Neural progenitor cell (in vitro differentiated cells): ENCODE data around the gene ACKR4. TPM values are rescaled to one million over a fixed set of nuclear protein-coding genes. Genes with fewer than 3 reads are reported as not detected.

Experiments used
- DNase-seq: peaks from one replicate; pipeline ENCODE4 v3.0.0-alpha.2; 2016; ENCODE audit warnings: low spot score
- H2AFZ ChIP-seq: fragments of 200-600 bp; sonication (generic); replicated peaks from 2 replicates; pipeline ENCODE4 v1.6.1; 2016; ENCODE audit warnings: antibody characterized with exemption
- H3F3A ChIP-seq: fragments of 200-600 bp; sonication (generic); 2 replicates; pipeline ENCODE4 v1.6.1; 2016; ENCODE audit warnings: antibody characterized with exemption, low read depth
- H3K27ac ChIP-seq: fragments of 200-600 bp; sonication (generic); 2 replicates; pipeline ENCODE4 v1.5.1; 2016; ENCODE audit warnings: mild to moderate bottlenecking
- H3K27me3 ChIP-seq: fragments of 200-600 bp; sonication (generic); 2 replicates; pipeline ENCODE4 v1.6.1; 2016; ENCODE audit warnings: mild to moderate bottlenecking, moderate library complexity
- H3K36me3 ChIP-seq: fragments of 200-600 bp; sonication (generic); 2 replicates; pipeline ENCODE4 v1.5.1; 2016
- H3K4me1 ChIP-seq: fragments of 200-600 bp; sonication (generic); 2 replicates; pipeline ENCODE4 v1.6.1; 2016; ENCODE audit warnings: mixed run types
- H3K4me2 ChIP-seq: fragments of 200-600 bp; sonication (generic); 2 replicates; pipeline ENCODE4 v1.6.1; 2016
- H3K4me3 ChIP-seq: fragments of 200-600 bp; sonication (generic); 2 replicates; pipeline ENCODE4 v1.5.1; 2016
- H3K79me2 ChIP-seq: fragments of 200-600 bp; sonication (generic); 2 replicates; pipeline ENCODE4 v1.6.1; 2016; ENCODE audit warnings: low read depth
- H3K9ac ChIP-seq: fragments of 200-600 bp; sonication (generic); 2 replicates; pipeline ENCODE4 v1.6.1; 2016
- H3K9me3 ChIP-seq: fragments of 200-600 bp; sonication (generic); 2 replicates; pipeline ENCODE4 v1.5.1; 2016; ENCODE audit warnings: low read depth
- H4K20me1 ChIP-seq: fragments of 200-600 bp; sonication (generic); 2 replicates; pipeline ENCODE4 v1.6.1; 2016; ENCODE audit warnings: low read depth
- H3K27ac Mint-ChIP-seq: 3 replicates; pipeline ENCODE4 v1.8.0; 2021; ENCODE audit warnings: mixed read lengths
- H3K27me3 Mint-ChIP-seq: 2 replicates; pipeline ENCODE4 v1.8.0; 2022; ENCODE audit warnings: low read depth, mild to moderate bottlenecking, inconsistent platforms, moderate library complexity, mixed read lengths; ENCODE audit not compliant: insufficient read depth
- H3K36me3 Mint-ChIP-seq: 3 replicates; pipeline ENCODE4 v1.8.0; 2021; ENCODE audit warnings: mixed read lengths
- H3K4me1 Mint-ChIP-seq: 3 replicates; pipeline ENCODE4 v1.8.0; 2021; ENCODE audit warnings: mixed read lengths
- H3K4me3 Mint-ChIP-seq: 3 replicates; pipeline ENCODE4 v1.8.0; 2021; ENCODE audit warnings: mild to moderate bottlenecking, moderate library complexity, mixed read lengths
- H3K9me3 Mint-ChIP-seq: 3 replicates; pipeline ENCODE4 v1.8.0; 2020; ENCODE audit warnings: mixed read lengths
- CTCF ChIP-seq: fragments of 200-600 bp; sonication (generic); IDR thresholded peaks from 2 replicates; pipeline ENCODE4 v1.5.1; 2017; ENCODE audit warnings: antibody characterized with exemption, mild to moderate bottlenecking
- EZH2 ChIP-seq: fragments of 200-600 bp; sonication (generic); IDR thresholded peaks from 2 replicates; pipeline ENCODE4 v1.6.1; 2017; ENCODE audit warnings: antibody characterized with exemption, mild to moderate bottlenecking, moderate library complexity
- EZH2phosphoT487 ChIP-seq: fragments of 200-600 bp; sonication (generic); IDR thresholded peaks from 2 replicates; pipeline ENCODE4 v1.6.1; 2017; ENCODE audit warnings: antibody characterized with exemption
- total RNA-seq: library from RNA; depleted of rRNA; stranded (reverse); fragments of >200 nt; gene quantifications from 2 replicates; pipeline ENCODE4 v1.2.3, GENCODE V29; 2015; ENCODE audit warnings: low replicate concordance

ACKR4 gene
- total RNA-seq = not detected in 2 replicates

- Histone ChIP-seq H3K9ac (no peak within 1 kb of the TSS), H2AFZ (no peak within 1 kb of the TSS), H3K79me2 (no peaks in the 10 kb centered on the region), H3K36me3 (no peaks in the 10 kb centered on the region), H3K4me2 (no peak within 1 kb of the TSS), H3K4me1 (peaks cover 9% of the 10 kb centered on the region), H3K27ac (no peak within 1 kb of the TSS), H3F3A (peaks cover 16% of the 10 kb centered on the region), H4K20me1 (no peaks in the 10 kb centered on the region), H3K9me3 (no peaks in the 10 kb centered on the region), H3K27me3 (no peaks in the 10 kb centered on the region), H3K4me3 (no peak within 1 kb of the TSS)
- Mint-ChIP-seq H3K9me3 (no peaks in the 10 kb centered on the region), H3K36me3 (peaks cover 4% of the 10 kb centered on the region), H3K27ac (no peak within 1 kb of the TSS), H3K27me3 (no peaks in the 10 kb centered on the region), H3K4me1 (no peaks in the 10 kb centered on the region), H3K4me3 (no peak within 1 kb of the TSS)
- DNase-seq = no peak
- no peak for TF ChIP-seq EZH2
- TF ChIP-seq CTCF = no peak
- no peak for TF ChIP-seq EZH2phosphoT487
These were observed at the start of gene ACKR4 for GRCh38 chr3:132596816-132597433. Gene ACKR4, plus strand, starts transcription at chr3:132597270. Its CDS starts 3,128 bp downstream, at chr3:132600398.

GRCh38 chr3:132549169-132549568 is 47.9 kb upstream of the ACKR4 start:
- H3F3A ChIP-seq = no peaks in the 10 kb centered on the region
- no peaks in the 10 kb centered on the region for H3K79me2 ChIP-seq
- Mint-ChIP-seq H3K27me3 (no peaks in the 10 kb centered on the region), H3K9me3 (no peaks in the 10 kb centered on the region), H3K4me3 (no peak overlapping the region), H3K27ac (no peak overlapping the region), H3K36me3 (no peaks in the 10 kb centered on the region), H3K4me1 (no peaks in the 10 kb centered on the region)
- H3K4me3 ChIP-seq = no peak overlapping the region
- H3K27me3 ChIP-seq = no peaks in the 10 kb centered on the region
- H3K9ac ChIP-seq = no peak overlapping the region
- H2AFZ ChIP-seq = no peak overlapping the region
- H3K36me3 ChIP-seq = no peaks in the 10 kb centered on the region
- no peaks in the 10 kb centered on the region for H4K20me1 ChIP-seq
- no peak overlapping the region for H3K27ac ChIP-seq
- DNase-seq = no peak
- TF ChIP-seq CTCF (no peak), EZH2phosphoT487 (no peak), EZH2 (no peak)
- H3K4me1 ChIP-seq = no peaks in the 10 kb centered on the region
- no peak overlapping the region for H3K4me2 ChIP-seq
- H3K9me3 ChIP-seq = no peaks in the 10 kb centered on the region

- no peaks in the 10 kb centered on the region for H3K27me3 ChIP-seq
- no peak for TF ChIP-seq CTCF
- no peak for TF ChIP-seq EZH2phosphoT487
- TF ChIP-seq EZH2 = no peak
- H3K36me3 Mint-ChIP-seq = no peaks in the 10 kb centered on the region
- H3K27me3 Mint-ChIP-seq = no peaks in the 10 kb centered on the region
- no peaks in the 10 kb centered on the region for H3F3A ChIP-seq
- no peaks in the 10 kb centered on the region for H3K9me3 ChIP-seq
- no peak overlapping the region for H3K9ac ChIP-seq
- no peaks in the 10 kb centered on the region for H3K4me1 Mint-ChIP-seq
- DNase-seq = no peak
- H3K36me3 ChIP-seq = no peaks in the 10 kb centered on the region
- no peaks in the 10 kb centered on the region for H3K9me3 Mint-ChIP-seq
- no peaks in the 10 kb centered on the region for H3K79me2 ChIP-seq
- no peak overlapping the region for H3K4me3 Mint-ChIP-seq
- no peak overlapping the region for H3K27ac ChIP-seq
- H3K4me2 ChIP-seq = no peak overlapping the region
- no peaks in the 10 kb centered on the region for H4K20me1 ChIP-seq
- no peak overlapping the region for H3K4me3 ChIP-seq
- no peak overlapping the region for H2AFZ ChIP-seq
- H3K27ac Mint-ChIP-seq = no peak overlapping the region
- H3K4me1 ChIP-seq = no peaks in the 10 kb centered on the region
These were observed 47.0 kb upstream of the ACKR4 start for GRCh38 chr3:132549890-132550578.
